D721Med (cell line): Measurements from ENCODE around the gene RERE.

Experiments used
- DNase-seq: peaks from one replicate; pipeline ENCODE4 v3.0.0; 2011; ENCODE audit warnings: low spot score; ENCODE audit not compliant: insufficient read length
- FAIRE-seq: peaks from 2 replicates; lab custom pipeline; 2011; peaks lifted over from hg19 to GRCh38; lab: Jason Lieb, UNC
- CTCF ChIP-seq: IDR thresholded peaks from 2 replicates; pipeline ENCODE4 v1.5.1; 2012; ENCODE audit warnings: mild to moderate bottlenecking, control low read depth; ENCODE audit not compliant: insufficient read depth; ENCODE audit errors: missing control alignments

The RERE gene

GRCh38 chr1:8746554-8746953 lies 70.9 kb downstream of the RERE start:
- no peak for TF ChIP-seq CTCF
- no peak for DNase-seq
- FAIRE-seq, result no peak

- no peak for DNase-seq
- no peak for FAIRE-seq
- no peak for TF ChIP-seq CTCF
Measured at GRCh38 chr1:8745749-8746390, 71.6 kb downstream of the RERE start.

GRCh38 chr1:8745346-8745745 lies 72.1 kb downstream of the RERE start:
- no peak for DNase-seq
- no peak for FAIRE-seq
- no peak for TF ChIP-seq CTCF

- no peak for FAIRE-seq
- no peak for DNase-seq
- no peak for TF ChIP-seq CTCF
Measured at GRCh38 chr1:8742022-8742924, 75.2 kb downstream of the RERE start.

GRCh38 chr1:8740034-8740449 lies 77.4 kb downstream of the RERE start:
- DNase-seq (no peak), FAIRE-seq (no peak)

GRCh38 chr1:8739377-8739776 lies 78.1 kb downstream of the RERE start:
- DNase-seq, result no peak
- FAIRE-seq, result no peak
- TF ChIP-seq CTCF, result no peak

More at GRCh38 chr1:8740034-8740449, 77.4 kb downstream of the RERE start:
- TF ChIP-seq CTCF, result no peak
